GM19455 (cell line): ENCODE data around the gene TKFC.
"Not testable (repeated sequence)": the region's sequence is repeated elsewhere in the genome, so short reads cannot be mapped to it uniquely, and the experiment has no call there.

Experiments
- ATAC-seq: cut with Tn5 transposase; IDR thresholded peaks from one replicate; pipeline ENCODE4 v1.9.1; 2021; ENCODE audit not compliant: unreplicated experiment

The TKFC gene

DNA sequence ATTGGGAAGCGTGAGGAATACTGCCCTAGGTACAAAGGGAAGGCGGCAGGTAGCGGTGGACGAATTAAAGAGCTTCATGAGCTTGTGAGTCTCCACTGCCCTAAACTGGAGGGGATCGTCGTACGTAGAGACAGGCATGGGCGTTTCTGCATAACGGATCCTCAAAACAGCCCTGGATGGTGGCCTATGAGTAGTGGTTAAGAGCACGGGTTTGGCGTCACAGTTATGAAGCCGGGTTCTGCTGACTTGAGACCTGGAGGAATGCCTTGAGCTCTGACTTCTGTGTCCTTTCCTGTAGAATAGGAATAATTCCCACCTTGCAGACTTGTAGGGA lies 29.5 kb downstream of the TKFC start:
- no peak for ATAC-seq

GRCh38 chr11:61364012-61364675 lies 31.1 kb downstream of the TKFC start:
- ATAC-seq: no peak

DNA sequence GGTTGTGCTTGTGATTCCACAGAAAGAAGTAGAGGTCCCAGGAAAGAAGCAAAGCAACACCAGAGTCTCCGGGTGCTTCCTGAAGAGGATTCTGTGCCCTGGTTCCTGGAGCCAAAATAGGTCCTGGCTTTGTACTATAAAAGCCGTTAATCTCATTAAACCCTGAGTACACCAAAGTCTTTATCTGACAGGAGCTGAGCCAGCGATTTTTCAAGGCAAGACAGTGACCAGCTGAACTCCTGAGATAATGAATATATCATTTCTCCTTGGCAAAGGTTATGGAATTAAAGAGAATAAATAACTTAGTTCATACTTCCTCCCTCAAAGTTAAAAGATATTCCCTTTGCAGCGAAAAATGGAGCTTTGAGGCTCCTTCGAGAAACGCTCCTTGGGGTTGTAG lies 34.4 kb downstream of the TKFC start:
- ATAC-seq: no peak

DNA sequence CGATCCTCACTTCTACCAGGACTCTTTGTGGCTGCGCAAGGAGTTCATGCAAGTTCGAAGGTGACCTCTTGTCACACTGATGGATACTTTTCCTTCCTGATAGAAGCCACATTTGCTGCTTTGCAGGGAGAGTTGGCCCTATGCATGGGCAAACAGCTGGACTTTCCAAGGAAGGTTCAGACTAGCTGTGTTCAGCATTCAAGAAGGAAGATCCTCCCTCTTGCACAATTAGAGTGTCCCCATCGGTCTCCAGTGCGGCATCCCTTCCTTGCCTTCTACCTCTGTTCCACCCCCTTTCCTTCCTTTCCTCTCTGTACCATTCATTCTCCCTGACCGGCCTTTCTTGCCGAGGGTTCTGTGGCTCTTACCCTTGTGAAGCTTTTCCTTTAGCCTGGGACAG lies 35.6 kb downstream of the TKFC start:
- no peak for ATAC-seq

DNA sequence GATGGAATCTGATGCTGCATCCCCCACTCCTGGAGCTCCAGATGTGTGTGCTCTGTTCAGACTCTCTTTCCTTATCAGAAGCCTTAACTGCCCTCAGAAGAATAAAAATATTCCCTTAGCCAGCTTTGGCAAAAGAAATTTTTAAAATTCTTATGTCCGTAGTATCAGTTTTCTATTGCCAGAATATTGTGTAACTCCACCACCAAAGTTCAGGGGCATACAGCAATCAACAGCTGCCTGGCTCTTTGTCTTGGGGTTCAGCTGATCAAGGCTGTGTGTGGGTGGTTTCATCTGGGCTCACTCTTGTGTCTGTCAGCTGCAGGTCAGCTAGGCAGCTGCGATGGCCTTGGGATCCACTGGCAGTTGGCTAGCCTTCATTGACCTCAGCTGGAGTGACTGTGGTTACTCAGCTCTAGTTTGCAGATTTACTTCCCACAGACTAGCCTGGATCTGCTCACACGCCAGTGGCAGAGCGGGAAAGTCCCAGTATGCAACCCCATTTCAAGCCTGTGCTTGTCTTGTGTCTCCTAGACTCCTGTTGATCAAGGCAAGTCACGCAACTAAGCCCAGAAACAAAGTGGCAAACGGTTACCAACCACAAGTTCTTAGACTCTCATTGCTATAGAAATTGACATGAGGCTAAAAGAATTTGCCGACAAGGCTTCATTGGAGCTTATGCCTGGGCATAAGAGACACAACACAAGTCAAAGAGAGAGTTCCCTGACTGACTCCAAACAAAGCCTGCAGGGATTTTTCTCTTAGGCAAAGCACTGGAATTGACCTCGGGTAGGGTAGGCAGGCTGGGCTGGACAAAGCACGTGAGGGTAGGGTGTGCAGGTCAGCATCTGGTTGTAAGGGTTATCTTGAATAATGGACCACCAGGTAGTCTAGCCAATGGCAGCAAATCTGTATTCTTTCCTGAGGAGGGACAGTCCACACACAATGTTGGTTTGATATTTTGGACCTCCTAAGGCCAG lies 36.6 kb downstream of the TKFC start:
- no peak for ATAC-seq

DNA sequence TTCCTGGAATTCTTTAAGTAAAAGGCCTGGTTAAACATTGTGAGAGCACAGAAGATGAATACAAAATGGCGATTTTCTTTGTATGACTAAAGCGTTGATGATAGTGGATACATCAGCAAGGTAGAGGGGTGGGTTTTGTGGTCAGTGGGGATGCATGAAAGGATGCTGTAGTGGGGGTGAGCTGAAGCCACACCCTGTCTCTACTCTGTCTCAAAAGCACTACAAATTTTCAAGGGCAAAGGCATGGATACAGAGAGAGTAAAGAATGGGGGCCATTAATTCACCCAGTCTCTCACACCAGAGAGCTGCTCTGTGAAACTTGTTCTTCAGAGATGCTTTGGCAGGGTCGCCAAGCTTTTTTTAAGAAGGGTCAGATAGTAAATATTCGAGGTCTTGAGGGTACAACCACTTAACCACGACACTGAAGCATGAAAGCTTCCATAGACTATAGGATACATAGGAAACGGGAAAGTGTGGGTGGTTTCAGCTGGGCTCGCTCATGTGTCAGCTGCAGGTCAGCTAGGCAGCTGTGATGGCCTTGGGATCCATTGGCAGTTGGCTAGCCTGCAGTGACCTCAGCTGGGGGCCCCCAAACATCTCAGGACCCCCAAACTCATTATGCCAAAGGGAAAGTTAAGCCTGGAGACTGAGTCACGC lies 37.4 kb downstream of the TKFC start:
- no peak for ATAC-seq

GRCh38 chr11:61372659-61373420 lies 39.8 kb downstream of the TKFC start:
- no peak for ATAC-seq

DNA sequence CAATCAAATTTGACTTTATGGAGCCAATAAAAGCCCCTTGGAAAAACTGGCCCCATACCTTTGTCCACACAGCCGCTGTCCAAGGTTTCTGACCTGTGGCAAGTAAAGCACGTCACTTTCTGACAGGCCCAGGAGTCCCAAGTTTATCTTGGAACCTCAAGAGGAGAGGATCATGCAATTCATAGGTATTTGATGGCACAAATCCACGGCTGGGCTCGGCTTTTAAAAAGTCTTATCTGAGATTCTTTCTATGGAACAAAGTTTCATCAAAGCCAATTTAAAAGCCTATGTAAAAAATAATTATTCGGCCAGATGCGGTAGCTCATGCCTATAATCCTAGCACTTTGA lies 42.7 kb downstream of the TKFC start:
- no peak for ATAC-seq

DNA sequence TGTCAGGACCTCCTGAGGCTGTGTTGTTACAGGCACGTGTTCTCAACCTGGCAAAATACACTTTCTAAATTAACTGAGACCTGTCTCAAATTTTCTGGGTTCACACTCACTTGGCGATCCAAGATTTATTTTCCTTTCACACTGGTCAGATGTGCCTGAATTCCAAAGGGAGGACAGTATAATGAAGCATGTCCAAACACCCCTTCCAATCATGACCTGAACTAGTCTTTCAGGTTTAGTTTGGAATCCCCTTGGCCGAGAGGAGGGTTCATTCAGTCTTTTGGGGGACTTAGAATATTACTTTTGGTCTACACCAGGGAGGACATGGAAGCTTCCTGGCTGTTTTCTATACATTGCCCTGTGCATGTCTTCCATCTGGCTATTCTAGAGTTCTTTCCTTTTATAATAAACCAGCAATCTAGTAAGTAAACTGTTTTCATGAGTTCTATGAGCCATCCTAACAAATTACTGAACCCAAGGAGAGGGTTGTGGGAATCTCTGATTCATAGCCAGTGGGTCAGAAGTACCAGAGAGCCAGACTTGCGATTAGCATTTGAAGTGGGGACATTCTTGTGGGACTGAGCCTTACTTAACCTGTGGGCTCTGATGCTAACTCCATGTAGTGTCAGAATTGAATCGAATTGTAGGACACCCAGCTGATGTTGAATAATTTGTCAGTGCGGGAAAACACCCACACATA lies 44.6 kb downstream of the TKFC start:
- ATAC-seq: no peak

- no peak for ATAC-seq
Observed at GRCh38 chr11:61378713-61379313, 45.8 kb downstream of the TKFC start.

DNA sequence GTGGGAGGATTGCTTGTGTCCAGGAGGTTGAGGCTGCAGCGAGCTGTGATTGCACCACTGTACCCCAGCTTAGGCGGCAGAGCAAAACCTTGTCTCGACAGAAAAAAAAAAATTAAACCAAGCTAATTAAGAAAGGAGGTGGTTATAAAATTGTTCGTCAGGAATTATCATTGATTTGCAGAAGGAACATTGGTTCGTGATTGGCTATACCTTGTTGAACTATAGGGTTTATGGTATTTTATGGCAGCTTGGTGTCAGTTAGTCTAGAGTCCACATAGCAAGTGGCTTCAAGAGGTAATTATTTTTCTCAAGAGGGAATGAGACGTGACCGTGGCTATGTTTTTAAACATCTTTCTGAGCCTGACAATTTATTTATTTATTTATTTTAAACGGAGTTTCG lies 47.9 kb downstream of the TKFC start:
- no peak for ATAC-seq

- ATAC-seq: not testable (repeated sequence)
Observed at GRCh38 chr11:61383859-61384258, 50.8 kb downstream of the TKFC start.

- ATAC-seq: no peak
Observed at GRCh38 chr11:61384271-61385242, 51.5 kb downstream of the TKFC start.

DNA sequence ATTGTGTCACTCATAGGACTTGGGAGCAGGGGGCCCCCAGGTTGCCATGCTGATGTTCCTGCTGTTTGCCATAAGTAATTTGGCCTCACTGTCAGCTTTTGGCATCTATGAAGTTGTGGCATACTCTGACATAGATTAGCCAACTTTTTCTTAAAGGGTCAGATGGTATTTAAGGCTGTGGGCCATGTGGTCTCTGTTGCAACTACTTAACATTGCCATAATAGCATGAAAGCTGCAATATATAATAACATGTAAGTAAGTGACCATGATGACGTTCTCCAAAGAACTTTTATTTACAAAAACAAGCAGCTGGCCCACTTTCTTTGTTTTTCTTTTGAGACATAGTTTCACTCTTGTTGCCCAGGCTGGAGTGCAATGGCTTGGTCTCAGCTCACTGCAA lies 57.1 kb downstream of the TKFC start:
- no peak for ATAC-seq

- no peak for ATAC-seq
Observed at GRCh38 chr11:61392981-61393595, 60.1 kb downstream of the TKFC start.
